ENCODE measurements around the gene AGPS. TPM values are rescaled to one million over a fixed set of nuclear protein-coding genes. Genes with fewer than 3 reads are reported as not detected.

The AGPS gene
- polyA plus RNA-seq, 3 donors, result 7.1 to 26.9 (median 16.7) TPM

DNA sequence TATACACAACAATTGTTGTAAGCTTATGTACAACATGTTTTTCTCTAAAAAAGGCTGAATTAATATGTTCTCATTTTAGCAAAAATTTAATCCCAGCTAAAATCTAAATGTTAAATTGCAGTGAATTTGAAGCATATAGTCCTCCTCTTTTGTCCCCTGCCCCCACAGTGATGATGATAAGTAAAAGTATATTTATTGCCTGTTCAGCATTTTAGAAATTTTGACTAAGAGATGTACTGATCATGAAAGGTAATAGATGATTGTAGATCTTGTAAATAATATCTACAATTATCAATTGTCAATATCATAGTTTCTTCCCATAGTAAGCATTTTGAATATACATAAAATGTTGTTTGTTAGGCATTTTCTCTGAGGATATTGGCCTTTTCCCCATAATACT lies 113.9 kb downstream of the AGPS start:
- peaks cover 45 to 94% of the 10 kb centered on the region in 2 donors for H3K36me3 ChIP-seq (replicated peaks in 1 of 2; ENCODE audit: control insufficient read depth in 1 of 2, insufficient read depth in 2 of 2, low read length in 2 of 2)
- Mint-ChIP-seq H3K36me3 (peaks cover 60 to 61% of the 10 kb centered on the region in 2 donors), H3K27ac (no peak overlapping the region)

DNA sequence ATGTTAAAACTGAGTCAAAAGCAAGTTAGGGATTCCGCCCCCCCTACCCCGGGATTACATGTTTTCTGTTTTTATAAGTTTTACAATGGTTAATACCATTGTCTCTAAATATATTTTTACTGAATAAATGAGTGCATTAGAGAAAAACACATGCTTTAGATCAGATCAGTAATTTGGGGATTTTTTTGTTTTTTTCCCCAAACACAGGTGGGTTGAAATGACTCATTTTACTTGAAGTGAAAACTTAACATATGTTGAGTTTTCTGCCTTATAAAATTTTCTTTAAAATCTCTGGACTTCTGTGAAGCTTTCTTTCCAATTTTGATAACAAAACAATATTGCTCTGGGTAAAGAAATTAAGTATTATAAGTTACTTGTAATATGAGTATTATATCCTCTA lies 114.4 kb downstream of the AGPS start:
- Mint-ChIP-seq H3K27me3 (ENCODE audit: low read depth in 3 of 3) (no peaks in the 10 kb centered on the region), H3K4me3 (no peak overlapping the region), H3K9me3 (no peaks in the 10 kb centered on the region), H3K4me1 (no peaks in the 10 kb centered on the region), H3K27ac (no peak overlapping the region), H3K36me3 (peaks cover 59 to 61% of the 10 kb centered on the region in 2 donors)
- H3K4me1 ChIP-seq (ENCODE audit: control insufficient read depth in 1 of 2, insufficient read depth in 2 of 2, low read length in 2 of 2), result no peaks in the 10 kb centered on the region
- H2AFZ ChIP-seq (ENCODE audit: insufficient read depth, low read depth, low read length, poor library complexity, severe bottlenecking), result no peak overlapping the region
- H3K27me3 ChIP-seq (ENCODE audit: control insufficient read depth in 2 of 2, insufficient read depth in 2 of 2, low read length in 2 of 2), result no peaks in the 10 kb centered on the region
- H3K27ac ChIP-seq (ENCODE audit: low read depth in 1 of 2, low read length in 2 of 2), result no peak overlapping the region
- H3K9ac ChIP-seq (ENCODE audit: insufficient read depth, low read length, poor library complexity, severe bottlenecking), result no peak overlapping the region
- no peak overlapping the region for H3K4me2 ChIP-seq (replicated peaks; ENCODE audit: extremely low read depth, low read length, poor library complexity, severe bottlenecking)
- H3K36me3 ChIP-seq (replicated peaks in 1 of 2; ENCODE audit: control insufficient read depth in 1 of 2, insufficient read depth in 2 of 2, low read length in 2 of 2), result peaks cover 45 to 89% of the 10 kb centered on the region in 2 donors
- TF ChIP-seq, protein P1, sequence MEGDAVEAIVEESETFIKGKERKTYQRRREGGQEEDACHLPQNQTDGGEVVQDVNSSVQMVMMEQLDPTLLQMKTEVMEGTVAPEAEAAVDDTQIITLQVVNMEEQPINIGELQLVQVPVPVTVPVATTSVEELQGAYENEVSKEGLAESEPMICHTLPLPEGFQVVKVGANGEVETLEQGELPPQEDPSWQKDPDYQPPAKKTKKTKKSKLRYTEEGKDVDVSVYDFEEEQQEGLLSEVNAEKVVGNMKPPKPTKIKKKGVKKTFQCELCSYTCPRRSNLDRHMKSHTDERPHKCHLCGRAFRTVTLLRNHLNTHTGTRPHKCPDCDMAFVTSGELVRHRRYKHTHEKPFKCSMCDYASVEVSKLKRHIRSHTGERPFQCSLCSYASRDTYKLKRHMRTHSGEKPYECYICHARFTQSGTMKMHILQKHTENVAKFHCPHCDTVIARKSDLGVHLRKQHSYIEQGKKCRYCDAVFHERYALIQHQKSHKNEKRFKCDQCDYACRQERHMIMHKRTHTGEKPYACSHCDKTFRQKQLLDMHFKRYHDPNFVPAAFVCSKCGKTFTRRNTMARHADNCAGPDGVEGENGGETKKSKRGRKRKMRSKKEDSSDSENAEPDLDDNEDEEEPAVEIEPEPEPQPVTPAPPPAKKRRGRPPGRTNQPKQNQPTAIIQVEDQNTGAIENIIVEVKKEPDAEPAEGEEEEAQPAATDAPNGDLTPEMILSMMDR (IDR thresholded peaks at IDR 0.05), result no peak
- intact Hi-C loops (cut with micrococcal nuclease), result no loop called here
- H4K20me1 ChIP-seq (ENCODE audit: insufficient read depth, low read length), result no peaks in the 10 kb centered on the region
- H3K9me3 ChIP-seq (replicated peaks in 1 of 2; ENCODE audit: control insufficient read depth in 1 of 2, insufficient read depth in 1 of 2, low read length in 2 of 2), result no peaks in the 10 kb centered on the region
- no peak overlapping the region for H3K4me3 ChIP-seq (replicated peaks in 1 of 3; ENCODE audit: low read depth in 2 of 3, low read length in 3 of 3)
- no CpG with 5 or more reads among the region's 2 CpGs for WGBS (ENCODE audit: insufficient coverage)
- no peak for DNase-seq
- H3K79me2 ChIP-seq (ENCODE audit: insufficient read depth, low read length), result no peaks in the 10 kb centered on the region

More for the DNA sequence above, 113.9 kb downstream of the AGPS start:
- Histone ChIP-seq H3K4me1 (ENCODE audit: control insufficient read depth in 1 of 2, insufficient read depth in 2 of 2, low read length in 2 of 2) (no peaks in the 10 kb centered on the region), H3K27ac (ENCODE audit: low read depth in 1 of 2, low read length in 2 of 2) (no peak overlapping the region), H3K4me2 (replicated peaks; ENCODE audit: extremely low read depth, low read length, poor library complexity, severe bottlenecking) (no peak overlapping the region), H4K20me1 (ENCODE audit: insufficient read depth, low read length) (no peaks in the 10 kb centered on the region), H3K9me3 (replicated peaks in 1 of 2; ENCODE audit: control insufficient read depth in 1 of 2, insufficient read depth in 1 of 2, low read length in 2 of 2) (no peaks in the 10 kb centered on the region), H2AFZ (ENCODE audit: insufficient read depth, low read depth, low read length, poor library complexity, severe bottlenecking) (no peak overlapping the region), H3K27me3 (ENCODE audit: control insufficient read depth in 2 of 2, insufficient read depth in 2 of 2, low read length in 2 of 2) (no peaks in the 10 kb centered on the region), H3K79me2 (ENCODE audit: insufficient read depth, low read length) (no peaks in the 10 kb centered on the region), H3K9ac (ENCODE audit: insufficient read depth, low read length, poor library complexity, severe bottlenecking) (no peak overlapping the region), H3K4me3 (replicated peaks in 1 of 3; ENCODE audit: low read depth in 2 of 3, low read length in 3 of 3) (no peak overlapping the region)
- TF ChIP-seq, protein P1 (IDR thresholded peaks at IDR 0.05), result no peak
- Mint-ChIP-seq H3K27me3 (ENCODE audit: low read depth in 3 of 3) (no peaks in the 10 kb centered on the region), H3K9me3 (no peaks in the 10 kb centered on the region), H3K4me1 (no peaks in the 10 kb centered on the region), H3K4me3 (no peak overlapping the region)
- intact Hi-C loops (cut with micrococcal nuclease), result no loop called here
- no peak for DNase-seq

Data from CD14-positive monocyte (primary cell).